H1 (cell line): ENCODE measurements around the gene NSL1. TPM values are rescaled to one million over a fixed set of nuclear protein-coding genes. Genes with fewer than 3 reads are reported as not detected.

Experiments
- CTCF ChIA-PET: fragments of 300-600 bp; sonication (Branson Sonifier 250); formaldehyde crosslinking; loops from one replicate; lab custom pipeline; 2021; ENCODE audit not compliant: partially characterized antibody; lab: Charles Lee
- POLR2A ChIA-PET: fragments of 300-600 bp; sonication (Branson Sonifier 250); formaldehyde crosslinking; loops from one replicate; lab custom pipeline; 2021; ENCODE audit warnings: inconsistent platforms; ENCODE audit not compliant: partially characterized antibody; lab: Charles Lee
- DNase-seq, 2 experiments: peaks; one replicate each; pipeline versions ENCODE4 v3.0.0 to v3.0.0-alpha.2; 2010 to 2022; ENCODE audit warnings: low spot score in 2 of 2, low read depth in 1 of 2, mixed read lengths in 1 of 2
- FAIRE-seq: peaks from 2 replicates; lab custom pipeline; 2011; peaks lifted over from hg19 to GRCh38; lab: Jason Lieb, UNC
- H2AFZ ChIP-seq: 2 replicates; pipeline ENCODE4 v1.8.1; 2012; ENCODE audit warnings: low read length, inconsistent platforms
- H2AK5ac ChIP-seq: 2 replicates; pipeline ENCODE4 v1.6.1; 2013; ENCODE audit warnings: low read depth, low read length
- H2BK120ac ChIP-seq: replicated peaks from 2 replicates; pipeline ENCODE3; 2013; ENCODE audit warnings: low read depth, low read length, inconsistent platforms
- H2BK12ac ChIP-seq: 2 replicates; pipeline ENCODE4 v1.6.1; 2013; ENCODE audit warnings: low read depth, low read length
- H2BK15ac ChIP-seq: 2 replicates; pipeline ENCODE4 v1.6.1; 2013; ENCODE audit warnings: low read length
- H2BK20ac ChIP-seq: 2 replicates; pipeline ENCODE4 v1.6.1; 2013; ENCODE audit warnings: low read length
- H2BK5ac ChIP-seq: 2 replicates; pipeline ENCODE4 v1.6.1; 2013; ENCODE audit warnings: low read depth, low read length
- H3K14ac ChIP-seq: 2 replicates; pipeline ENCODE4 v1.6.1; 2013; ENCODE audit warnings: inconsistent platforms; ENCODE audit not compliant: insufficient read length
- H3K18ac ChIP-seq: 2 replicates; pipeline ENCODE4 v1.6.1; 2013; ENCODE audit warnings: low read length; ENCODE audit errors: extremely low read depth
- H3K23ac ChIP-seq: 2 replicates; pipeline ENCODE4 v1.6.1; 2013; ENCODE audit warnings: inconsistent platforms; ENCODE audit not compliant: insufficient read length
- H3K23me2 ChIP-seq: 2 replicates; pipeline ENCODE4 v1.6.1; 2013; ENCODE audit warnings: low read depth, low read length
- H3K27ac ChIP-seq: 2 replicates; pipeline ENCODE4 v1.6.1; 2011; ENCODE audit warnings: low read depth, low read length, inconsistent platforms
- H3K27me3 ChIP-seq, 4 experiments: replicated peaks in 1 of 4; 1 replicate in 1 of 4; 2 replicates in 3 of 4; pipeline versions ENCODE4 v1.6.1 to v1.8.1; 2011 to 2013; ENCODE audit warnings: low read length in 3 of 4, mild to moderate bottlenecking in 3 of 4, inconsistent platforms in 2 of 4, mixed read lengths in 2 of 4, moderate library complexity in 1 of 4; ENCODE audit not compliant: control insufficient read depth in 3 of 4, insufficient read depth in 3 of 4; ENCODE audit errors: extremely low read depth in 1 of 4
- H3K36me3 ChIP-seq, 4 experiments: 2 replicates each; pipeline versions ENCODE4 v1.6.1 to v1.8.1; 2011 to 2013; ENCODE audit warnings: mild to moderate bottlenecking in 4 of 4, low read length in 3 of 4, moderate library complexity in 2 of 4, control low read depth in 1 of 4, inconsistent platforms in 1 of 4; ENCODE audit not compliant: insufficient read depth in 4 of 4, control insufficient read depth in 2 of 4
- H3K4ac ChIP-seq: replicated peaks from 2 replicates; pipeline ENCODE3; 2013; ENCODE audit warnings: low read length, low read depth, mixed read lengths, inconsistent platforms; ENCODE audit not compliant: insufficient read length
- H3K4me1 ChIP-seq, 4 experiments: replicated peaks in 1 of 4; 1 replicate in 1 of 4; 2 replicates in 3 of 4; pipeline versions ENCODE4 v1.6.1 to v1.8.1; 2011 to 2013; ENCODE audit warnings: low read length in 3 of 4, inconsistent platforms in 2 of 4, mixed read lengths in 1 of 4; ENCODE audit not compliant: insufficient read depth in 4 of 4, control insufficient read depth in 3 of 4
- H3K4me2 ChIP-seq, 2 experiments: 2 replicates each; pipeline versions ENCODE4 v1.6.1 to v1.8.1; 2011 to 2013; ENCODE audit warnings: low read depth in 2 of 2, low read length in 2 of 2, control low read depth in 1 of 2, inconsistent platforms in 1 of 2, mild to moderate bottlenecking in 1 of 2; ENCODE audit not compliant: insufficient read depth in 1 of 2
- H3K4me3 ChIP-seq, 4 experiments: fragments of 200-600, 300-600 bp in 1 of 4; sonication (generic), shearing (Covaris generic), sonication (Bioruptor Twin) in 1 of 4; 2 replicates each; pipeline versions ENCODE4 v1.5.1 to v1.8.1; 2011 to 2016; ENCODE audit warnings: low read length in 4 of 4, low read depth in 3 of 4, control low read depth in 2 of 4, inconsistent platforms in 2 of 4, mild to moderate bottlenecking in 2 of 4, mixed read lengths in 1 of 4, moderate library complexity in 1 of 4; ENCODE audit not compliant: insufficient read depth in 2 of 4; ENCODE audit errors: extremely low read depth in 1 of 4
- H3K56ac ChIP-seq: replicated peaks from 2 replicates; pipeline ENCODE3; 2013; ENCODE audit warnings: low read depth, mild to moderate bottlenecking, mixed read lengths, low read length, inconsistent platforms; ENCODE audit not compliant: insufficient read length
- H3K79me1 ChIP-seq: 2 replicates; pipeline ENCODE4 v1.6.1; 2013; ENCODE audit warnings: low read depth, low read length, control low read depth
- H3K79me2 ChIP-seq, 2 experiments: 2 replicates each; pipeline versions ENCODE4 v1.6.1 to v1.8.1; 2012 to 2013; ENCODE audit warnings: low read length in 2 of 2, mild to moderate bottlenecking in 2 of 2, inconsistent platforms in 1 of 2; ENCODE audit not compliant: insufficient read depth in 2 of 2, control insufficient read depth in 1 of 2
- H3K9ac ChIP-seq, 4 experiments: replicated peaks in 1 of 4; 1 replicate in 1 of 4; 2 replicates in 3 of 4; pipeline versions ENCODE4 v1.6.1 to v1.8.1; 2011 to 2013; ENCODE audit warnings: low read depth in 3 of 4, low read length in 3 of 4, control low read depth in 2 of 4, mild to moderate bottlenecking in 2 of 4, moderate library complexity in 2 of 4, inconsistent platforms in 1 of 4; ENCODE audit errors: extremely low read depth in 1 of 4
- H3K9me3 ChIP-seq, 2 experiments: 2 replicates each; pipeline versions ENCODE4 v1.6.1 to v1.8.1; 2012 to 2013; ENCODE audit warnings: mild to moderate bottlenecking in 2 of 2, moderate library complexity in 2 of 2, control low read depth in 1 of 2, inconsistent platforms in 1 of 2, low read depth in 1 of 2, low read length in 1 of 2, mixed read lengths in 1 of 2; ENCODE audit not compliant: insufficient read depth in 2 of 2
- H4K20me1 ChIP-seq, 2 experiments: replicated peaks in 1 of 2; 2 replicates each; pipeline versions ENCODE3 to v1.8.1; 2011 to 2013; ENCODE audit warnings: inconsistent platforms in 2 of 2, low read length in 2 of 2, mild to moderate bottlenecking in 1 of 2; ENCODE audit not compliant: insufficient read depth in 2 of 2, control insufficient read depth in 1 of 2
- H4K5ac ChIP-seq: 2 replicates; pipeline ENCODE4 v1.6.1; 2013; ENCODE audit warnings: low read length, low read depth, mixed read lengths, inconsistent platforms; ENCODE audit not compliant: insufficient read length
- H4K8ac ChIP-seq: 2 replicates; pipeline ENCODE4 v1.8.0; 2013; ENCODE audit warnings: mild to moderate bottlenecking, moderate library complexity, low read length, inconsistent platforms; ENCODE audit not compliant: insufficient read depth; ENCODE audit errors: extremely low read depth
- H4K91ac ChIP-seq: replicated peaks from 2 replicates; pipeline ENCODE3; 2013; ENCODE audit warnings: low read length, mixed read lengths, inconsistent platforms; ENCODE audit not compliant: insufficient read length
- GTF2F1 ChIP-seq: IDR thresholded peaks from 2 replicates; pipeline ENCODE4 v1.6.1; 2012; ENCODE audit warnings: low read depth, low read length, improper control_type of control experiment, borderline replicate concordance
- SP4 ChIP-seq: IDR thresholded peaks from 2 replicates; pipeline ENCODE4 v1.6.1; 2012; ENCODE audit warnings: low read length, inconsistent platforms
- TAF7 ChIP-seq: optimal IDR thresholded peaks from 2 replicates; pipeline ENCODE3; 2011; ENCODE audit warnings: low read depth, mild to moderate bottlenecking, inconsistent platforms, low read length, moderate library complexity, borderline replicate concordance
- WGBS, 2 experiments: shearing (Covaris generic) in 1 of 2; methylation state at CpG; one replicate each; pipeline versions ENCODE4 v1.1.6 to v1.1.7; 2013 to 2015; ENCODE audit warnings: low lambda C conversion rate in 2 of 2, mixed read lengths in 2 of 2, inconsistent platforms in 1 of 2, low coverage in 1 of 2, missing lambda C conversion rate in 1 of 2; ENCODE audit not compliant: insufficient replicate concordance in 2 of 2, insufficient coverage in 1 of 2, insufficient read length in 1 of 2; ENCODE audit errors: extremely low coverage in 1 of 2, missing lambda C conversion rate in 1 of 2; 5-methylcytosine and 5-hydroxymethylcytosine counted together
- polyA plus RNA-seq, 7 experiments: library from polyadenylated mRNA; depleted of rRNA in 3 of 7; stranded (reverse) in 5 of 7; unstranded in 2 of 7; fragments of >200 nt in 5 of 7; fragments of 200-250 nt in 2 of 7; gene quantifications; 1 replicate in 5 of 7; 2 replicates in 1 of 7; 4 replicates in 1 of 7; pipeline versions ENCODE4 v1.2.1 to v1.2.3, GENCODE V29; 2011 to 2013; ENCODE audit warnings: missing spikeins in 2 of 7, mixed read lengths in 2 of 7
- total RNA-seq: library from RNA; stranded (reverse); fragmentation: NEBNext Ultra II Directional; extraction: Animal tissue kit (Norgen Biotek cat#: 25700); gene quantifications from 2 replicates; pipeline ENCODE4 v1.2.1, GENCODE V29; 2021

The NSL1 gene
- total and polyA plus RNA-seq, 2 of the 8 experiments (the other 6 are each of a cell fraction or from before 2014, with no cell fraction given), result 25.4 to 51.7 TPM

- H3K79me1 ChIP-seq, result no peaks in the 10 kb centered on the region
- no peaks in the 10 kb centered on the region; a peak in 1 of 7 replicates for H3K27me3 ChIP-seq
- H4K8ac ChIP-seq, result no peak overlapping the region
- peaks cover 0 to 9% (median 1%) of the 10 kb centered on the region in 4 experiments; a peak in 4 of 7 replicates for H3K4me1 ChIP-seq
- H3K18ac ChIP-seq, result no peak overlapping the region
- no peak overlapping the region for H4K91ac ChIP-seq
- H3K4me3 ChIP-seq, result no peak overlapping the region
- TF ChIP-seq GTF2F1 (no peak), SP4 (no peak), TAF7 (no peak)
- no peaks in the 10 kb centered on the region for H3K9me3 ChIP-seq
- no peak overlapping the region for H2AFZ ChIP-seq
- no peaks in the 10 kb centered on the region for H3K79me2 ChIP-seq
- no peak overlapping the region for H2BK20ac ChIP-seq
- peaks cover 0 to 4% of the 10 kb centered on the region in 2 experiments for H4K20me1 ChIP-seq
- H2AK5ac ChIP-seq, result no peak overlapping the region
- FAIRE-seq (no peak), DNase-seq (no peak)
- H3K56ac ChIP-seq, result no peak overlapping the region
- no peak overlapping the region for H2BK120ac ChIP-seq
- 84% methylated on average over 4 of the region's 4 CpGs; no CpG with 5 or more reads in 1 of the 2 experiments for WGBS, 2 experiments
- no peak overlapping the region for H3K27ac ChIP-seq
- H2BK5ac ChIP-seq, result no peak overlapping the region
- no peak overlapping the region for H4K5ac ChIP-seq
- no peak overlapping the region for H3K4ac ChIP-seq
- H3K36me3 ChIP-seq, result no peaks in the 10 kb centered on the region
- H2BK15ac ChIP-seq, result no peak overlapping the region
- no peak overlapping the region for H3K14ac ChIP-seq
- CTCF ChIA-PET, result interaction anchor here (0.7 to 1.7 kb wide), 10 partner anchors 11 to 264 kb away, joined by 3 to 9 read pairs (median 4); no protein-coding TSS in a partner anchor
- no peak overlapping the region for H2BK12ac ChIP-seq
- H3K4me2 ChIP-seq, result no peak overlapping the region
- no peak overlapping the region for H3K9ac ChIP-seq
- POLR2A ChIA-PET, result interaction anchor here (0.8 to 1.6 kb wide), 4 partner anchors 81 to 225 kb away, joined by 3 to 6 read pairs (median 3); partner anchors contain the start of gene ATF3
- peaks cover 5% of the 10 kb centered on the region; the same call in 1 of the 2 replicates for H3K23me2 ChIP-seq
- no peak overlapping the region for H3K23ac ChIP-seq
Measured at GRCh38 chr1:212690816-212691403, 100.7 kb downstream of the NSL1 start.
